HepG2 (cell line): Measurements from ENCODE around the gene ETFRF1. TPM values are rescaled to one million over a fixed set of nuclear protein-coding genes. Genes with fewer than 3 reads are reported as not detected.

Experiments used
- ATAC-seq: fragments of 200-7000 bp; cut with Tn5 transposase; 3 replicates; pipeline ENCODE4 v1.9.1; 2020; ENCODE audit warnings: mild to moderate bottlenecking, moderate library complexity
- BruUV-seq: library from RNA; stranded (reverse); fragments of 400-500 nt; replicated peaks from 2 replicates; lab custom pipeline; 2021; lab: Mats Ljungman, UMichigan
- CTCF ChIA-PET: fragments of 300-600 bp; formaldehyde crosslinking; extraction: SDS; loops from one replicate; lab custom pipeline; 2021; ENCODE audit warnings: low total read pairs, inconsistent platforms, low intra/inter-chr PET ratio; lab: Yijun Ruan, JAX
- POLR2A ChIA-PET: fragments of 350-600 bp; sonication (Branson Sonifier 250); formaldehyde crosslinking; loops from one replicate; lab custom pipeline; 2020; ENCODE audit warnings: antibody characterized with exemption, inconsistent platforms; lab: Yijun Ruan, JAX
- DNase-seq: peaks from one replicate; pipeline ENCODE4 v3.0.0-alpha.2; 2015; ENCODE audit warnings: low spot score
- FAIRE-seq: peaks from 3 replicates; lab custom pipeline; 2011; peaks lifted over from hg19 to GRCh38; lab: Jason Lieb, UNC
- H2AFZ ChIP-seq: one replicate; pipeline ENCODE4 v1.6.1; 2011; ENCODE audit warnings: low read length, inconsistent platforms
- H3K27ac ChIP-seq: fragments of 300-600 bp; 3 replicates; pipeline ENCODE4 v1.8.0; 2011; ENCODE audit warnings: mixed run types, mild to moderate bottlenecking, mixed read lengths, low read length, inconsistent platforms; ENCODE audit not compliant: insufficient read depth; ENCODE audit errors: extremely low read length
- H3K27me3 ChIP-seq, 2 experiments: fragments of 200-600 bp in 1 of 2; 2 replicates in 1 of 2; 3 replicates in 1 of 2; pipeline versions ENCODE4 v1.6.0 to v1.8.0; 2011; ENCODE audit warnings: low read length in 2 of 2, mild to moderate bottlenecking in 2 of 2, moderate library complexity in 2 of 2, inconsistent platforms in 1 of 2; ENCODE audit not compliant: insufficient read depth in 2 of 2, control insufficient read depth in 1 of 2
- H3K36me3 ChIP-seq, 2 experiments: fragments of 200-600 bp in 1 of 2; replicated peaks in 1 of 2; 2 replicates in 1 of 2; 3 replicates in 1 of 2; pipeline versions ENCODE4 v1.5.1 to v1.8.0; 2011; ENCODE audit warnings: low read length in 2 of 2, inconsistent platforms in 1 of 2; ENCODE audit not compliant: insufficient read depth in 2 of 2, control insufficient read depth in 1 of 2
- H3K4me1 ChIP-seq: 2 replicates; pipeline ENCODE4 v1.5.1; 2012; ENCODE audit warnings: low read length, inconsistent platforms; ENCODE audit not compliant: insufficient read depth
- H3K4me2 ChIP-seq: 2 replicates; pipeline ENCODE4 v1.6.0; 2011; ENCODE audit warnings: low read depth, low read length, inconsistent platforms
- H3K4me3 ChIP-seq, 3 experiments: fragments of 200-600 bp in 1 of 3; sonication (generic), shearing (Covaris generic) in 1 of 3; replicated peaks in 1 of 3; 2 replicates each; pipeline ENCODE4 v1.5.1; 2011 to 2016; ENCODE audit warnings: low read length in 3 of 3, inconsistent platforms in 2 of 3, low read depth in 2 of 3, mild to moderate bottlenecking in 2 of 3, control low read depth in 1 of 3, mixed read lengths in 1 of 3; ENCODE audit not compliant: insufficient read depth in 1 of 3
- H3K79me2 ChIP-seq: one replicate; pipeline ENCODE4 v1.6.1; 2011; ENCODE audit warnings: low read length, inconsistent platforms; ENCODE audit not compliant: insufficient read depth
- H3K9ac ChIP-seq: 2 replicates; pipeline ENCODE4 v1.6.0; 2011; ENCODE audit warnings: mild to moderate bottlenecking, low read depth, low read length, inconsistent platforms; ENCODE audit not compliant: insufficient read depth
- H3K9me3 ChIP-seq: 2 replicates; pipeline ENCODE4 v1.5.1; 2012; ENCODE audit warnings: mild to moderate bottlenecking, low read length
- H4K20me1 ChIP-seq: 2 replicates; pipeline ENCODE4 v1.6.0; 2011; ENCODE audit warnings: inconsistent platforms, mild to moderate bottlenecking, low read length, moderate library complexity; ENCODE audit not compliant: insufficient read depth
- ATF3 ChIP-seq: sonication (generic); formaldehyde crosslinking; IDR thresholded peaks from 2 replicates; pipeline ENCODE4 v1.4.0; 2020; ENCODE audit warnings: missing genetic modification reagents
- FOXO1 ChIP-seq: sonication (generic); formaldehyde crosslinking; IDR thresholded peaks from 2 replicates; pipeline ENCODE4 v1.4.0; 2020; ENCODE audit warnings: missing genetic modification reagents
- IRF2 ChIP-seq: IDR thresholded peaks from 2 replicates; pipeline ENCODE4 v1.6.1; 2018; ENCODE audit warnings: missing genetic modification reagents, missing compliant biosample characterization
- MLX ChIP-seq: IDR thresholded peaks from 2 replicates; pipeline ENCODE4 v1.6.1; 2016
- NFE2L1 ChIP-seq: sonication (generic); formaldehyde crosslinking; IDR thresholded peaks from 2 replicates; pipeline ENCODE4 v1.4.0; 2020; ENCODE audit warnings: missing genetic modification reagents, mild to moderate bottlenecking, borderline replicate concordance
- NFKB2 ChIP-seq: sonication (generic); formaldehyde crosslinking; IDR thresholded peaks from 2 replicates; pipeline ENCODE4 v1.4.0; 2020; ENCODE audit warnings: missing genetic modification reagents, borderline replicate concordance
- NFYC ChIP-seq: IDR thresholded peaks from 2 replicates; pipeline ENCODE4 v1.6.1; 2016; ENCODE audit warnings: missing genetic modification reagents, missing compliant biosample characterization
- REPIN1 ChIP-seq: sonication (generic); formaldehyde crosslinking; IDR thresholded peaks from 2 replicates; pipeline ENCODE4 v1.8.0; 2022; ENCODE audit warnings: missing genetic modification reagents, low read depth, mild to moderate bottlenecking, borderline replicate concordance
- SP2 ChIP-seq: sonication (generic); formaldehyde crosslinking; IDR thresholded peaks from 2 replicates; pipeline ENCODE4 v1.5.1; 2020; ENCODE audit warnings: mild to moderate bottlenecking, missing genetic modification reagents
- ZBTB4 ChIP-seq: sonication (generic); formaldehyde crosslinking; IDR thresholded peaks from 2 replicates; pipeline ENCODE4 v1.4.0; 2020; ENCODE audit warnings: missing genetic modification reagents, mild to moderate bottlenecking, borderline replicate concordance
- ZNF674 ChIP-seq: sonication (generic); formaldehyde crosslinking; IDR thresholded peaks from 2 replicates; pipeline ENCODE4 v1.5.0; 2020; ENCODE audit warnings: low read depth, mild to moderate bottlenecking, missing genetic modification reagents
- ZNF788 ChIP-seq: sonication (generic); formaldehyde crosslinking; IDR thresholded peaks from 2 replicates; pipeline ENCODE4 v1.5.0; 2020; ENCODE audit warnings: mild to moderate bottlenecking, missing genetic modification reagents, borderline replicate concordance
- ZSCAN31 ChIP-seq: sonication (generic); formaldehyde crosslinking; IDR thresholded peaks from 2 replicates; pipeline ENCODE4 v1.5.0; 2020; ENCODE audit warnings: low read depth, mild to moderate bottlenecking, missing genetic modification reagents
- ZXDC ChIP-seq: sonication (generic); formaldehyde crosslinking; IDR thresholded peaks from 2 replicates; pipeline ENCODE4 v1.5.0; 2020; ENCODE audit warnings: mild to moderate bottlenecking, missing genetic modification reagents
- WGBS: methylation state at CpG from one replicate; pipeline ENCODE4 v1.1.6; 2017; ENCODE audit warnings: low lambda C conversion rate; 5-methylcytosine and 5-hydroxymethylcytosine counted together
- in situ Hi-C: cut with HindIII; loops from 2 replicates; pipeline ENCODE4 v1.10.0; 2017; ENCODE audit warnings: low pct_unique_long_range_greater_than_20kb; ENCODE audit not compliant: extremely low pct_ligation_motif_present
- intact Hi-C: fragments of 100-400 bp; cut with micrococcal nuclease; formaldehyde crosslinking; loops from one replicate; pipeline ENCODE4 v1.10.0; 2022; ENCODE audit not compliant: unreplicated experiment
- polyA plus RNA-seq, 8 experiments: library from polyadenylated mRNA; depleted of rRNA in 3 of 8; stranded (reverse) in 7 of 8; unstranded in 1 of 8; fragments of >200 nt; fragmentation: Illumina TruSeq in 4 of 8; extraction: Trizol in 4 of 8; gene quantifications; 2 replicates each; pipeline versions ENCODE4 v1.2.1 to v1.2.3, GENCODE V29; 2011 to 2016; ENCODE audit warnings: low read depth in 4 of 8, missing spikeins in 1 of 8, mixed read lengths in 1 of 8; ENCODE audit not compliant: insufficient read depth in 1 of 8
- total RNA-seq, 5 experiments: library from RNA; depleted of rRNA; stranded (reverse); fragments of >200 nt; fragmentation: Illumina TruSeq; extraction: Trizol; gene quantifications; 2 replicates each; pipeline ENCODE4 v1.2.3, GENCODE V29; 2016; ENCODE audit warnings: low read depth in 1 of 5

ETFRF1 gene
- total and polyA plus RNA-seq, 2 of the 13 experiments (the other 11 are each of a cell fraction or from before 2014, with no cell fraction given): 6.8 to 7.0 TPM

- ChIA-PET CTCF (no interaction called here), POLR2A (interaction anchor here (1.0 to 1.4 kb wide), 4 partner anchors 10 to 137 kb away, joined by 3 to 4 read pairs (median 3); partner anchors contain the start of genes DNAI7 and ETFRF1)
- H3K9ac ChIP-seq: peak within 1 kb of the TSS; percentile 76
- in situ Hi-C loops: no loop called here
- H3K9me3 ChIP-seq: no peaks in the 10 kb centered on the region
- no peak for FAIRE-seq
- H3K36me3 ChIP-seq: no peaks in the 10 kb centered on the region
- WGBS: 0% methylated on average over 21 of the region's 105 CpGs
- peak within 1 kb of the TSS; percentile 88 for H3K4me2 ChIP-seq
- peak within 1 kb of the TSS; percentile 36 for H2AFZ ChIP-seq
- peak; percentile 88 for DNase-seq
- no peaks in the 10 kb centered on the region for H4K20me1 ChIP-seq
- BruUV-seq: TSS peak; percentile 64
- no peaks in the 10 kb centered on the region; a peak in 1 of 5 replicates for H3K27me3 ChIP-seq
- H3K79me2 ChIP-seq: peaks cover 21% of the 10 kb centered on the region
- peak within 1 kb of the TSS; percentile 75 to 82 (median 80) for H3K4me3 ChIP-seq
- intact Hi-C loops: loop anchor here (1.0 to 10.0 kb wide), 3 partner anchors 26 to 84 kb away; partner anchors contain the start of genes DNAI7 and ETFRF1
- peak within 1 kb of the TSS; percentile 64 for H3K27ac ChIP-seq
- peak; percentile 95 for ATAC-seq
- peaks cover 56% of the 10 kb centered on the region for H3K4me1 ChIP-seq
- TF ChIP-seq FOXO1 (CRISPR knock-in tag) (0 out of 2 replicates have a peak, but pooled peaks have one; percentile 41), SP2 (no peak), REPIN1 (peak; percentile 13; the same call in 1 of the 2 replicates), ZNF788 (CRISPR knock-in tag) (peak; percentile 85; the same call in 1 of the 2 replicates), NFKB2 (no peak; the same call in 1 of the 2 replicates), ATF3 (CRISPR knock-in tag) (no peak), ZXDC (CRISPR knock-in tag) (peak; percentile 58; the same call in 1 of the 2 replicates), ZBTB4 (CRISPR knock-in tag) (no peak), MLX (CRISPR knock-in tag) (no peak), NFYC (CRISPR knock-in tag) (0 out of 2 replicates have a peak, but pooled peaks have one; percentile 7), NFE2L1 (CRISPR knock-in tag) (no peak), ZNF674 (CRISPR knock-in tag) (0 out of 2 replicates have a peak, but pooled peaks have one; percentile 67), ZSCAN31 (CRISPR knock-in tag) (no peak; the same call in 1 of the 2 replicates), IRF2 (CRISPR knock-in tag) (peak; percentile 44; the same call in 1 of the 2 replicates)
Measured at GRCh38 chr12:25250744-25251730, 56.0 kb downstream of the ETFRF1 start, which contains the start of gene KRAS. Gene KRAS (minus strand): TSS chr12:25250929.
